Calu3 (cell line): ENCODE measurements around the gene IMMP2L. TPM values are rescaled to one million over a fixed set of nuclear protein-coding genes. Genes with fewer than 3 reads are reported as not detected.

ENCODE experiments used
- BruUV-seq: library from RNA; stranded (reverse); fragments of 400-500 nt; replicated peaks from 2 replicates; lab custom pipeline; 2021; lab: Mats Ljungman, UMichigan
- CTCF ChIA-PET: fragments of 300-600 bp; sonication (Branson Sonifier 250); formaldehyde crosslinking; loops from one replicate; lab custom pipeline; 2022; ENCODE audit warnings: antibody characterized with exemption; lab: Charles Lee
- DNase-seq: peaks from one replicate; pipeline ENCODE4 v3.0.0; 2022
- H3K27ac Mint-ChIP-seq: one replicate; pipeline ENCODE4 v1.8.0; 2022; ENCODE audit warnings: mixed read lengths; ENCODE audit not compliant: unreplicated experiment
- H3K27me3 Mint-ChIP-seq: one replicate; pipeline ENCODE4 v1.8.0; 2022; ENCODE audit warnings: mixed read lengths; ENCODE audit not compliant: unreplicated experiment
- H3K36me3 Mint-ChIP-seq: one replicate; pipeline ENCODE4 v1.8.0; 2022; ENCODE audit warnings: mild to moderate bottlenecking, moderate library complexity, mixed read lengths; ENCODE audit not compliant: insufficient read depth, unreplicated experiment
- H3K4me1 Mint-ChIP-seq: one replicate; pipeline ENCODE4 v1.8.0; 2022; ENCODE audit warnings: mild to moderate bottlenecking, low read depth, mixed read lengths; ENCODE audit not compliant: unreplicated experiment
- H3K4me3 Mint-ChIP-seq: one replicate; pipeline ENCODE4 v1.8.0; 2022; ENCODE audit warnings: mild to moderate bottlenecking, low read depth, moderate library complexity, mixed read lengths; ENCODE audit not compliant: unreplicated experiment
- H3K9me3 Mint-ChIP-seq: one replicate; pipeline ENCODE4 v1.8.0; 2022; ENCODE audit warnings: low read depth, mixed read lengths; ENCODE audit not compliant: unreplicated experiment
- CTCF ChIP-seq: fragments of 200-600 bp; IDR thresholded peaks from one replicate; pipeline ENCODE4 v1.8.0; 2022; ENCODE audit warnings: antibody characterized with exemption; ENCODE audit not compliant: unreplicated experiment
- intact Hi-C: fragments of 100-400 bp; cut with micrococcal nuclease; formaldehyde crosslinking; loops from one replicate; pipeline ENCODE4 v1.10.0; 2022; ENCODE audit not compliant: unreplicated experiment
- total RNA-seq: library from RNA; stranded (reverse); gene quantifications from 2 replicates; pipeline ENCODE4 v1.2.3, GENCODE V29; 2022

IMMP2L gene
- total RNA-seq, 1 experiment from 2014 or later, result 28.6 TPM

- no peaks in the 10 kb centered on the region for H3K36me3 Mint-ChIP-seq
- intact Hi-C loops, result no loop called here
- H3K9me3 Mint-ChIP-seq, result peaks cover under 1% of the 10 kb centered on the region
- no peaks in the 10 kb centered on the region for H3K27me3 Mint-ChIP-seq
- no peak for DNase-seq
- no peaks in the 10 kb centered on the region for H3K4me1 Mint-ChIP-seq
- H3K27ac Mint-ChIP-seq, result no peak overlapping the region
- CTCF ChIA-PET, result no interaction called here
- H3K4me3 Mint-ChIP-seq, result no peak overlapping the region
- no peak for TF ChIP-seq CTCF
- BruUV-seq, result no TSS peak
Measured at GRCh38 chr7:111056371-111056770, 505.9 kb downstream of the IMMP2L start.

GRCh38 chr7:111053035-111053434, 509.3 kb downstream of the IMMP2L start:
- Mint-ChIP-seq H3K36me3 (no peaks in the 10 kb centered on the region), H3K27me3 (no peaks in the 10 kb centered on the region), H3K4me3 (no peak overlapping the region), H3K9me3 (no peaks in the 10 kb centered on the region), H3K4me1 (no peaks in the 10 kb centered on the region), H3K27ac (no peak overlapping the region)
- TF ChIP-seq CTCF, result no peak
- no peak for DNase-seq
- no TSS peak for BruUV-seq
- intact Hi-C loops, result no loop called here
- CTCF ChIA-PET, result no interaction called here

GRCh38 chr7:111051832-111052231, 510.5 kb downstream of the IMMP2L start:
- DNase-seq, result no peak
- TF ChIP-seq CTCF, result no peak
- no peaks in the 10 kb centered on the region for H3K4me1 Mint-ChIP-seq
- no peaks in the 10 kb centered on the region for H3K9me3 Mint-ChIP-seq
- no peak overlapping the region for H3K27ac Mint-ChIP-seq
- H3K27me3 Mint-ChIP-seq, result no peaks in the 10 kb centered on the region
- CTCF ChIA-PET, result no interaction called here
- intact Hi-C loops, result no loop called here
- H3K36me3 Mint-ChIP-seq, result no peaks in the 10 kb centered on the region
- H3K4me3 Mint-ChIP-seq, result no peak overlapping the region
- BruUV-seq, result no TSS peak

GRCh38 chr7:111050875-111051416, 511.3 kb downstream of the IMMP2L start:
- H3K4me1 Mint-ChIP-seq, result no peaks in the 10 kb centered on the region
- no peak overlapping the region for H3K27ac Mint-ChIP-seq
- BruUV-seq, result no TSS peak
- no peak overlapping the region for H3K4me3 Mint-ChIP-seq
- TF ChIP-seq CTCF, result no peak
- intact Hi-C loops, result no loop called here
- H3K36me3 Mint-ChIP-seq, result no peaks in the 10 kb centered on the region
- H3K27me3 Mint-ChIP-seq, result no peaks in the 10 kb centered on the region
- CTCF ChIA-PET, result no interaction called here
- no peak for DNase-seq
- H3K9me3 Mint-ChIP-seq, result no peaks in the 10 kb centered on the region
